Measurements from ENCODE around the gene YJU2. TPM values are rescaled to one million over a fixed set of nuclear protein-coding genes. Genes with fewer than 3 reads are reported as not detected.

YJU2 gene
- total and polyA plus RNA-seq, 2 experiments from 2014 or later: 28.8 to 33.4 TPM

- TF ChIP-seq, protein P1, sequence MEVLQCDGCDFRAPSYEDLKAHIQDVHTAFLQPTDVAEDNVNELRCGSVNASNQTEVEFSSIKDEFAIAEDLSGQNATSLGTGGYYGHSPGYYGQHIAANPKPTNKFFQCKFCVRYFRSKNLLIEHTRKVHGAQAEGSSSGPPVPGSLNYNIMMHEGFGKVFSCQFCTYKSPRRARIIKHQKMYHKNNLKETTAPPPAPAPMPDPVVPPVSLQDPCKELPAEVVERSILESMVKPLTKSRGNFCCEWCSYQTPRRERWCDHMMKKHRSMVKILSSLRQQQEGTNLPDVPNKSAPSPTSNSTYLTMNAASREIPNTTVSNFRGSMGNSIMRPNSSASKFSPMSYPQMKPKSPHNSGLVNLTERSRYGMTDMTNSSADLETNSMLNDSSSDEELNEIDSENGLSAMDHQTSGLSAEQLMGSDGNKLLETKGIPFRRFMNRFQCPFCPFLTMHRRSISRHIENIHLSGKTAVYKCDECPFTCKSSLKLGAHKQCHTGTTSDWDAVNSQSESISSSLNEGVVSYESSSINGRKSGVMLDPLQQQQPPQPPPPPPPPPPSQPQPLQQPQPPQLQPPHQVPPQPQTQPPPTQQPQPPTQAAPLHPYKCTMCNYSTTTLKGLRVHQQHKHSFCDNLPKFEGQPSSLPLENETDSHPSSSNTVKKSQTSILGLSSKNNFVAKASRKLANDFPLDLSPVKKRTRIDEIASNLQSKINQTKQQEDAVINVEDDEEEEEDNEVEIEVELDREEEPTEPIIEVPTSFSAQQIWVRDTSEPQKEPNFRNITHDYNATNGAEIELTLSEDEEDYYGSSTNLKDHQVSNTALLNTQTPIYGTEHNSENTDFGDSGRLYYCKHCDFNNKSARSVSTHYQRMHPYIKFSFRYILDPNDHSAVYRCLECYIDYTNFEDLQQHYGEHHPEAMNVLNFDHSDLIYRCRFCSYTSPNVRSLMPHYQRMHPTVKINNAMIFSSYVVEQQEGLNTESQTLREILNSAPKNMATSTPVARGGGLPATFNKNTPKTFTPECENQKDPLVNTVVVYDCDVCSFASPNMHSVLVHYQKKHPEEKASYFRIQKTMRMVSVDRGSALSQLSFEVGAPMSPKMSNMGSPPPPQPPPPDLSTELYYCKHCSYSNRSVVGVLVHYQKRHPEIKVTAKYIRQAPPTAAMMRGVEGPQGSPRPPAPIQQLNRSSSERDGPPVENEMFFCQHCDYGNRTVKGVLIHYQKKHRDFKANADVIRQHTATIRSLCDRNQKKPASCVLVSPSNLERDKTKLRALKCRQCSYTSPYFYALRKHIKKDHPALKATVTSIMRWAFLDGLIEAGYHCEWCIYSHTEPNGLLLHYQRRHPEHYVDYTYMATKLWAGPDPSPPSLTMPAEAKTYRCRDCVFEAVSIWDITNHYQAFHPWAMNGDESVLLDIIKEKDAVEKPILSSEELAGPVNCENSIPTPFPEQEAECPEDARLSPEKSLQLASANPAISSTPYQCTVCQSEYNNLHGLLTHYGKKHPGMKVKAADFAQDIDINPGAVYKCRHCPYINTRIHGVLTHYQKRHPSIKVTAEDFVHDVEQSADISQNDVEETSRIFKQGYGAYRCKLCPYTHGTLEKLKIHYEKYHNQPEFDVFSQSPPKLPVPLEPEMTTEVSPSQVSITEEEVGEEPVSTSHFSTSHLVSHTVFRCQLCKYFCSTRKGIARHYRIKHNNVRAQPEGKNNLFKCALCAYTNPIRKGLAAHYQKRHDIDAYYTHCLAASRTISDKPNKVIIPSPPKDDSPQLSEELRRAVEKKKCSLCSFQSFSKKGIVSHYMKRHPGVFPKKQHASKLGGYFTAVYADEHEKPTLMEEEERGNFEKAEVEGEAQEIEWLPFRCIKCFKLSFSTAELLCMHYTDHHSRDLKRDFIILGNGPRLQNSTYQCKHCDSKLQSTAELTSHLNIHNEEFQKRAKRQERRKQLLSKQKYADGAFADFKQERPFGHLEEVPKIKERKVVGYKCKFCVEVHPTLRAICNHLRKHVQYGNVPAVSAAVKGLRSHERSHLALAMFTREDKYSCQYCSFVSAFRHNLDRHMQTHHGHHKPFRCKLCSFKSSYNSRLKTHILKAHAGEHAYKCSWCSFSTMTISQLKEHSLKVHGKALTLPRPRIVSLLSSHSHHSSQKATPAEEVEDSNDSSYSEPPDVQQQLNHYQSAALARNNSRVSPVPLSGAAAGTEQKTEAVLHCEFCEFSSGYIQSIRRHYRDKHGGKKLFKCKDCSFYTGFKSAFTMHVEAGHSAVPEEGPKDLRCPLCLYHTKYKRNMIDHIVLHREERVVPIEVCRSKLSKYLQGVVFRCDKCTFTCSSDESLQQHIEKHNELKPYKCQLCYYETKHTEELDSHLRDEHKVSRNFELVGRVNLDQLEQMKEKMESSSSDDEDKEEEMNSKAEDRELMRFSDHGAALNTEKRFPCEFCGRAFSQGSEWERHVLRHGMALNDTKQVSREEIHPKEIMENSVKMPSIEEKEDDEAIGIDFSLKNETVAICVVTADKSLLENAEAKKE (CRISPR knock-in tag; IDR thresholded peaks at IDR 0.05): no peak
These were observed 31.8 kb downstream of the YJU2 start, which contains the start of gene SHD (continued) for GRCh38 chr19:4278419-4279266.

- H3K79me2 ChIP-seq (replicated peaks; ENCODE audit: insufficient read depth): no peaks in the 10 kb centered on the region
- H3F3A ChIP-seq (replicated peaks; ENCODE audit: low read depth): peaks cover 5% of the 10 kb centered on the region; the same call in 1 of the 2 replicates
- peaks cover 44% of the 10 kb centered on the region for H3K27me3 ChIP-seq (ENCODE audit: insufficient read depth)
- Mint-ChIP-seq H3K9me3 (no peaks in the 10 kb centered on the region), H3K4me3 (peak overlapping the region; percentile 80), H3K4me1 (peaks cover 4% of the 10 kb centered on the region; the same call in 2 of the 3 replicates), H3K36me3 (ENCODE audit: low read depth) (no peaks in the 10 kb centered on the region), H3K27me3 (ENCODE audit: insufficient read depth, low read depth, poor library complexity) (peaks cover 38% of the 10 kb centered on the region), H3K27ac (no peak overlapping the region)
- no peak overlapping the region for H3K27ac ChIP-seq (ENCODE audit: low read depth)
- H2AFZ ChIP-seq: peak overlapping the region; percentile 92
- H3K9me2 ChIP-seq (ENCODE audit: insufficient read depth): no peaks in the 10 kb centered on the region
- no peaks in the 10 kb centered on the region for H4K20me1 ChIP-seq (replicated peaks; ENCODE audit: insufficient read depth)
- H3K4me1 ChIP-seq (ENCODE audit: insufficient read depth): peaks cover 4% of the 10 kb centered on the region; the same call in 1 of the 2 replicates
- ATAC-seq (peak; percentile 65; the same call in 2 of the 3 replicates), DNase-seq (ENCODE audit: low spot score) (no peak)
- H3K4me3 ChIP-seq: peak overlapping the region; percentile 85
- H3K4me2 ChIP-seq: peak overlapping the region; percentile 95
- H3K36me3 ChIP-seq (ENCODE audit: insufficient read depth): no peaks in the 10 kb centered on the region
- TF ChIP-seq ETS1 (IDR thresholded peaks at IDR 0.05): no peak
- TF ChIP-seq, protein P2, sequence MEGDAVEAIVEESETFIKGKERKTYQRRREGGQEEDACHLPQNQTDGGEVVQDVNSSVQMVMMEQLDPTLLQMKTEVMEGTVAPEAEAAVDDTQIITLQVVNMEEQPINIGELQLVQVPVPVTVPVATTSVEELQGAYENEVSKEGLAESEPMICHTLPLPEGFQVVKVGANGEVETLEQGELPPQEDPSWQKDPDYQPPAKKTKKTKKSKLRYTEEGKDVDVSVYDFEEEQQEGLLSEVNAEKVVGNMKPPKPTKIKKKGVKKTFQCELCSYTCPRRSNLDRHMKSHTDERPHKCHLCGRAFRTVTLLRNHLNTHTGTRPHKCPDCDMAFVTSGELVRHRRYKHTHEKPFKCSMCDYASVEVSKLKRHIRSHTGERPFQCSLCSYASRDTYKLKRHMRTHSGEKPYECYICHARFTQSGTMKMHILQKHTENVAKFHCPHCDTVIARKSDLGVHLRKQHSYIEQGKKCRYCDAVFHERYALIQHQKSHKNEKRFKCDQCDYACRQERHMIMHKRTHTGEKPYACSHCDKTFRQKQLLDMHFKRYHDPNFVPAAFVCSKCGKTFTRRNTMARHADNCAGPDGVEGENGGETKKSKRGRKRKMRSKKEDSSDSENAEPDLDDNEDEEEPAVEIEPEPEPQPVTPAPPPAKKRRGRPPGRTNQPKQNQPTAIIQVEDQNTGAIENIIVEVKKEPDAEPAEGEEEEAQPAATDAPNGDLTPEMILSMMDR (conservative IDR thresholded peaks at IDR 0.05; ENCODE audit: low read depth in 2 of 2): no peak
- no peak for TF ChIP-seq STAT1 (IDR thresholded peaks at IDR 0.05; ENCODE audit: unreplicated experiment)
- no peak for TF ChIP-seq EZH2phosphoT487 (IDR thresholded peaks at IDR 0.05; ENCODE audit: unreplicated experiment)
- TF ChIP-seq NANOG (IDR thresholded peaks at IDR 0.05; ENCODE audit: borderline replicate concordance): no peak
- TF ChIP-seq EZH2 (IDR thresholded peaks at IDR 0.05; ENCODE audit: low read depth, unreplicated experiment): no peak
- no peak for TF ChIP-seq POLR2AphosphoS5 (IDR thresholded peaks at IDR 0.05; ENCODE audit: low read depth)
- no peak for TF ChIP-seq ZNF331 (CRISPR knock-in tag; IDR thresholded peaks at IDR 0.05; ENCODE audit: low read depth)
- no peak for TF ChIP-seq JUNB (IDR thresholded peaks at IDR 0.05; ENCODE audit: unreplicated experiment)
- no peak for TF ChIP-seq CREB1 (CRISPR knock-in tag; IDR thresholded peaks at IDR 0.05; ENCODE audit: low read depth)
- TF ChIP-seq ZNF114 (CRISPR knock-in tag; IDR thresholded peaks at IDR 0.05): no peak
These were observed 32.3 kb downstream of the YJU2 start for GRCh38 chr19:4279267-4279529.
